ENCODE results near the gene PLEKHS1.

Gene PLEKHS1

DNA sequence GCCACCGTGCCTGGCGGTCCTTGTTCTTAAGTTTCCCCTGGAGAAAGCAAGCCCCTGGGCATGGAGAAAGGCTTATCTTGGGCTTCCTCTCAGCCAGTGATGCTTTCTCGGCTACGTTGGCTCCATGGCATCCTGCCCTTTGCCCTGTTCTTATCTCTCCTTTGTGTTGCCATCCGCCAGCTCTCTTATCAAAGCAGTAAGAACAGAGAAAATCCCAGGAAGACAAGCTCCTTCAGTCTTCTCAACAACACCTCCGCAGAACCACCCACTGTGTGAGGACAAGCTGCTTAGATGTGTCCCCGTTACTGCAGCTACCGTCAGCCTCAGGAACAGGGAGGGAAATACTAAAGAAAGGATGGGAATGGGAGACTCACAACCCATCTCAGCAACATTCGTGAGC lies 3.3 kb downstream of the PLEKHS1 start:
- Histone ChIP-seq H3K4me3 (ENCODE audit: severe bottlenecking) (no peak overlapping the region), H3K27ac (ENCODE audit: poor library complexity, severe bottlenecking) (no peak overlapping the region), H3K27me3 (ENCODE audit: insufficient read depth, poor library complexity, severe bottlenecking) (no peaks in the 10 kb centered on the region), H3K36me3 (ENCODE audit: low read depth) (no peaks in the 10 kb centered on the region), H3K4me1 (ENCODE audit: insufficient read depth, poor library complexity, severe bottlenecking) (no peaks in the 10 kb centered on the region), H3K9me3 (ENCODE audit: severe bottlenecking) (no peaks in the 10 kb centered on the region)
- ATAC-seq (ENCODE audit: low read depth) = no peak
- TF ChIP-seq CTCF (IDR thresholded peaks at IDR 0.05; ENCODE audit: poor library complexity, severe bottlenecking) = no peak
- no peak for DNase-seq (ENCODE audit: low spot score)

- Histone ChIP-seq H3K36me3 (ENCODE audit: low read depth) (no peaks in the 10 kb centered on the region), H3K4me3 (ENCODE audit: severe bottlenecking) (no peak overlapping the region), H3K4me1 (ENCODE audit: insufficient read depth, poor library complexity, severe bottlenecking) (no peaks in the 10 kb centered on the region), H3K27me3 (ENCODE audit: insufficient read depth, poor library complexity, severe bottlenecking) (no peaks in the 10 kb centered on the region), H3K9me3 (ENCODE audit: severe bottlenecking) (no peaks in the 10 kb centered on the region), H3K27ac (ENCODE audit: poor library complexity, severe bottlenecking) (no peak overlapping the region)
- ATAC-seq (ENCODE audit: low read depth) (no peak), DNase-seq (ENCODE audit: low spot score) (no peak)
- TF ChIP-seq CTCF (IDR thresholded peaks at IDR 0.05; ENCODE audit: poor library complexity, severe bottlenecking) = no peak
Observed at GRCh38 chr10:113756940-113757543, 5.6 kb downstream of the PLEKHS1 start.

GRCh38 chr10:113762083-113762482 lies 10.6 kb downstream of the PLEKHS1 start:
- H3K27ac ChIP-seq (ENCODE audit: poor library complexity, severe bottlenecking) = no peak overlapping the region
- no peak for ATAC-seq (ENCODE audit: low read depth)

DNA sequence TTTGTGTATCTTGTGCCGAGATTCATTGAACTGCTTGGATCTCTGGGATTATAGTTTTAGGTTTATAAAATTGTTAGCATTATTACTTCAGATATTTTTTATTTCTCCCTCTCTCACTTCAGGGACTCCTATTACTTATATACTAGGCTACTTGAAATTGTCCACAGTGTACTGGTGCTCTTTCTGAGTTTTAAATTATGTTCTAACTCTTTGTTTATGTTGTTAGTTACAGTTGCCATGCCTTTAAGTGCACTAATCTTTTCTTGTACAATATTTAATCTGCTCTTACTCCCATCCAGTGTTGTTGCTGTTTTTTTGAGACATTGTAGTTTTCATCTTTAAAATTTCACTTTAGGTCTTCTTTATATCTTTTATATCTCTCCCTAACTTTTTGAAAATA lies 13.1 kb downstream of the PLEKHS1 start:
- Histone ChIP-seq H3K4me3 (ENCODE audit: severe bottlenecking) (no peak overlapping the region), H3K9me3 (ENCODE audit: severe bottlenecking) (peaks cover 3% of the 10 kb centered on the region), H3K27me3 (ENCODE audit: insufficient read depth, poor library complexity, severe bottlenecking) (peaks cover 10% of the 10 kb centered on the region), H3K27ac (ENCODE audit: poor library complexity, severe bottlenecking) (no peak overlapping the region), H3K36me3 (ENCODE audit: low read depth) (no peaks in the 10 kb centered on the region), H3K4me1 (ENCODE audit: insufficient read depth, poor library complexity, severe bottlenecking) (no peaks in the 10 kb centered on the region)
- DNase-seq (ENCODE audit: low spot score) = no peak
- ATAC-seq (ENCODE audit: low read depth) = no peak
- TF ChIP-seq CTCF (IDR thresholded peaks at IDR 0.05; ENCODE audit: poor library complexity, severe bottlenecking) = no peak

More at GRCh38 chr10:113762083-113762482, 10.6 kb downstream of the PLEKHS1 start:
- H3K9me3 ChIP-seq (ENCODE audit: severe bottlenecking) = peaks cover 3% of the 10 kb centered on the region
- no peaks in the 10 kb centered on the region for H3K4me1 ChIP-seq (ENCODE audit: insufficient read depth, poor library complexity, severe bottlenecking)
- no peak for TF ChIP-seq CTCF (IDR thresholded peaks at IDR 0.05; ENCODE audit: poor library complexity, severe bottlenecking)
- no peaks in the 10 kb centered on the region for H3K27me3 ChIP-seq (ENCODE audit: insufficient read depth, poor library complexity, severe bottlenecking)
- DNase-seq (ENCODE audit: low spot score) = no peak
- H3K36me3 ChIP-seq (ENCODE audit: low read depth) = no peaks in the 10 kb centered on the region
- H3K4me3 ChIP-seq (ENCODE audit: severe bottlenecking) = no peak overlapping the region

DNA sequence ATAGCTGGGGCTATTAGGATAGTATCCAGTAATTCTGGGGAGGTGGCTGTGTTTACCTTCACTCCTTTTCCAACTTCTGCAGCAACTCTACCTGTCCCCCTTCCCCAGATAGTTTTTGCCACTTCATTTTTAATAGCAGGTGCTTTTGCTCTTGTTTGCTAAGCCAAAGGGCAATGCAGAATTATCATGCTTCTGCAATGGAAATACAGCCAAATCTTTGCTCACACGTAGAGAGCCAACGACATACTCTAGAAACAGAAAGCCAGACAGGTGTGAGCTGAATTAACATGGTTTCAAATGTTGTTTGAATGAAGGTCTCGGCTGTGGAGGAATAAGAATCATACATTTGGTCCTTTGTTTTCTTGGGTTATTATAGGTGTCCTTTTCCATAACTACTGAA lies 14.4 kb downstream of the PLEKHS1 start:
- no peak for ATAC-seq (ENCODE audit: low read depth)
- DNase-seq (ENCODE audit: low spot score) = no peak
- Histone ChIP-seq H3K27ac (ENCODE audit: poor library complexity, severe bottlenecking) (no peak overlapping the region), H3K4me3 (ENCODE audit: severe bottlenecking) (no peak overlapping the region), H3K9me3 (ENCODE audit: severe bottlenecking) (peaks cover 3% of the 10 kb centered on the region), H3K36me3 (ENCODE audit: low read depth) (no peaks in the 10 kb centered on the region), H3K4me1 (ENCODE audit: insufficient read depth, poor library complexity, severe bottlenecking) (no peaks in the 10 kb centered on the region), H3K27me3 (ENCODE audit: insufficient read depth, poor library complexity, severe bottlenecking) (peaks cover 21% of the 10 kb centered on the region)
- TF ChIP-seq CTCF (IDR thresholded peaks at IDR 0.05; ENCODE audit: poor library complexity, severe bottlenecking) = no peak

All from RWPE2 (cell line).